ENCODE measurements around the gene C1QL4. TPM values are rescaled to one million over a fixed set of nuclear protein-coding genes. Genes with fewer than 3 reads are reported as not detected.

Gene C1QL4
- total and polyA plus RNA-seq, 2 donors = 0.05 to 0.21 TPM

- no peak overlapping the region for H3K27ac ChIP-seq (ENCODE audit: low read depth in 1 of 2, low read length in 1 of 2)
- peaks cover 95 to 100% of the 10 kb centered on the region in 2 donors for H3K27me3 ChIP-seq (ENCODE audit: control insufficient read depth in 2 of 2, insufficient read depth in 1 of 2, low read length in 1 of 2)
- peaks cover 16 to 51% of the 10 kb centered on the region in 2 donors for H3K4me1 ChIP-seq (ENCODE audit: control insufficient read depth in 2 of 2, insufficient read depth in 2 of 2, low read length in 2 of 2)
- DNase-seq (ENCODE audit: low read depth in 6 of 9, low spot score in 9 of 9) = peak in 1 of 9 donors; percentile 31
- H3K36me3 ChIP-seq (ENCODE audit: control insufficient read depth in 2 of 2, insufficient read depth in 2 of 2, low read length in 1 of 2) = no peaks in the 10 kb centered on the region
- 5% methylated on average over 33 of the region's 33 CpGs for WGBS
- H3K9me3 ChIP-seq (ENCODE audit: control insufficient read depth in 2 of 2, insufficient read depth in 1 of 2, low read length in 1 of 2) = peaks cover 1 to 9% of the 10 kb centered on the region in 2 donors
- no peak overlapping the region for H3K4me3 ChIP-seq (ENCODE audit: low read length in 2 of 2)
These were observed 6.1 kb upstream of the C1QL4 start for GRCh38 chr12:49342914-49343731.

GRCh38 chr12:49342066-49342913 is 5.3 kb upstream of the C1QL4 start:
- WGBS = 2% methylated on average over 58 of the region's 58 CpGs
- Histone ChIP-seq H3K4me1 (ENCODE audit: control insufficient read depth in 2 of 2, insufficient read depth in 2 of 2, low read length in 2 of 2) (peaks cover 13 to 51% of the 10 kb centered on the region in 2 donors), H3K27ac (ENCODE audit: low read depth in 1 of 2, low read length in 1 of 2) (no peak overlapping the region), H3K27me3 (ENCODE audit: control insufficient read depth in 2 of 2, insufficient read depth in 1 of 2, low read length in 1 of 2) (peaks cover 95 to 100% of the 10 kb centered on the region in 2 donors), H3K36me3 (ENCODE audit: control insufficient read depth in 2 of 2, insufficient read depth in 2 of 2, low read length in 1 of 2) (no peaks in the 10 kb centered on the region), H3K4me3 (ENCODE audit: low read length in 2 of 2) (peak overlapping the region in 1 of 2 donors; percentile 4), H3K9me3 (ENCODE audit: control insufficient read depth in 2 of 2, insufficient read depth in 1 of 2, low read length in 1 of 2) (peaks cover 1 to 9% of the 10 kb centered on the region in 2 donors)
- DNase-seq (ENCODE audit: low read depth in 6 of 9, low spot score in 9 of 9) = peak in 6 of 9 donors; percentile 34 to 81 (median 52)

GRCh38 chr12:49341777-49342065 is 4.7 kb upstream of the C1QL4 start:
- 21% methylated on average over 21 of the region's 21 CpGs for WGBS
- Histone ChIP-seq H3K27me3 (ENCODE audit: control insufficient read depth in 2 of 2, insufficient read depth in 1 of 2, low read length in 1 of 2) (peaks cover 94 to 100% of the 10 kb centered on the region in 2 donors), H3K4me3 (ENCODE audit: low read length in 2 of 2) (no peak overlapping the region), H3K9me3 (ENCODE audit: control insufficient read depth in 2 of 2, insufficient read depth in 1 of 2, low read length in 1 of 2) (peaks cover 1 to 14% of the 10 kb centered on the region in 2 donors), H3K27ac (ENCODE audit: low read depth in 1 of 2, low read length in 1 of 2) (no peak overlapping the region), H3K4me1 (ENCODE audit: control insufficient read depth in 2 of 2, insufficient read depth in 2 of 2, low read length in 2 of 2) (peaks cover 9 to 51% of the 10 kb centered on the region in 2 donors), H3K36me3 (ENCODE audit: control insufficient read depth in 2 of 2, insufficient read depth in 2 of 2, low read length in 1 of 2) (no peaks in the 10 kb centered on the region)
- DNase-seq (ENCODE audit: low read depth in 6 of 9, low spot score in 9 of 9) = no peak

GRCh38 chr12:49340971-49341776 is 4.2 kb upstream of the C1QL4 start:
- Histone ChIP-seq H3K27ac (ENCODE audit: low read depth in 1 of 2, low read length in 1 of 2) (no peak overlapping the region), H3K4me1 (ENCODE audit: control insufficient read depth in 2 of 2, insufficient read depth in 2 of 2, low read length in 2 of 2) (peaks cover 8 to 51% of the 10 kb centered on the region in 2 donors), H3K9me3 (ENCODE audit: control insufficient read depth in 2 of 2, insufficient read depth in 1 of 2, low read length in 1 of 2) (peaks cover 1 to 14% of the 10 kb centered on the region in 2 donors), H3K4me3 (ENCODE audit: low read length in 2 of 2) (no peak overlapping the region), H3K36me3 (ENCODE audit: control insufficient read depth in 2 of 2, insufficient read depth in 2 of 2, low read length in 1 of 2) (no peaks in the 10 kb centered on the region), H3K27me3 (ENCODE audit: control insufficient read depth in 2 of 2, insufficient read depth in 1 of 2, low read length in 1 of 2) (peaks cover 94 to 100% of the 10 kb centered on the region in 2 donors)
- no peak for DNase-seq (ENCODE audit: low read depth in 6 of 9, low spot score in 9 of 9)
- 43% methylated on average over 14 of the region's 14 CpGs for WGBS

- H3K4me1 ChIP-seq (ENCODE audit: control insufficient read depth in 2 of 2, insufficient read depth in 2 of 2, low read length in 2 of 2) = peaks cover 3 to 42% of the 10 kb centered on the region in 2 donors
- H3K4me3 ChIP-seq (ENCODE audit: low read length in 2 of 2) = no peak overlapping the region
- no peak overlapping the region for H3K27ac ChIP-seq (ENCODE audit: low read depth in 1 of 2, low read length in 1 of 2)
- no peaks in the 10 kb centered on the region for H3K36me3 ChIP-seq (ENCODE audit: control insufficient read depth in 2 of 2, insufficient read depth in 2 of 2, low read length in 1 of 2)
- no peak for DNase-seq (ENCODE audit: low read depth in 6 of 9, low spot score in 9 of 9)
- H3K9me3 ChIP-seq (ENCODE audit: control insufficient read depth in 2 of 2, insufficient read depth in 1 of 2, low read length in 1 of 2) = peaks cover 2 to 14% of the 10 kb centered on the region in 2 donors
- H3K27me3 ChIP-seq (ENCODE audit: control insufficient read depth in 2 of 2, insufficient read depth in 1 of 2, low read length in 1 of 2) = peaks cover 94 to 100% of the 10 kb centered on the region in 2 donors
- 60% methylated on average over 6 of the region's 6 CpGs for WGBS
These were observed 3.3 kb upstream of the C1QL4 start for GRCh38 chr12:49340095-49340870.

GRCh38 chr12:49339464-49339861 is 2.5 kb upstream of the C1QL4 start:
- Histone ChIP-seq H3K27ac (ENCODE audit: low read depth in 1 of 2, low read length in 1 of 2) (no peak overlapping the region), H3K9me3 (ENCODE audit: control insufficient read depth in 2 of 2, insufficient read depth in 1 of 2, low read length in 1 of 2) (peaks cover 2 to 14% of the 10 kb centered on the region in 2 donors), H3K27me3 (ENCODE audit: control insufficient read depth in 2 of 2, insufficient read depth in 1 of 2, low read length in 1 of 2) (peaks cover 95 to 100% of the 10 kb centered on the region in 2 donors), H3K4me1 (ENCODE audit: control insufficient read depth in 2 of 2, insufficient read depth in 2 of 2, low read length in 2 of 2) (peaks cover 3 to 38% of the 10 kb centered on the region in 2 donors), H3K4me3 (ENCODE audit: low read length in 2 of 2) (no peak overlapping the region), H3K36me3 (ENCODE audit: control insufficient read depth in 2 of 2, insufficient read depth in 2 of 2, low read length in 1 of 2) (no peaks in the 10 kb centered on the region)
- DNase-seq (ENCODE audit: low read depth in 6 of 9, low spot score in 9 of 9) = no peak
- WGBS = 73% methylated on average over 5 of the region's 5 CpGs

GRCh38 chr12:49338830-49339463 is 2.0 kb upstream of the C1QL4 start:
- H3K9me3 ChIP-seq (ENCODE audit: control insufficient read depth in 2 of 2, insufficient read depth in 1 of 2, low read length in 1 of 2) = peaks cover 2 to 17% of the 10 kb centered on the region in 2 donors
- DNase-seq (ENCODE audit: low read depth in 6 of 9, low spot score in 9 of 9) = no peak
- WGBS = 77% methylated on average over 6 of the region's 6 CpGs
- H3K27ac ChIP-seq (ENCODE audit: low read depth in 1 of 2, low read length in 1 of 2) = no peak overlapping the region
- peaks cover 95 to 100% of the 10 kb centered on the region in 2 donors for H3K27me3 ChIP-seq (ENCODE audit: control insufficient read depth in 2 of 2, insufficient read depth in 1 of 2, low read length in 1 of 2)
- peaks cover 3 to 37% of the 10 kb centered on the region in 2 donors for H3K4me1 ChIP-seq (ENCODE audit: control insufficient read depth in 2 of 2, insufficient read depth in 2 of 2, low read length in 2 of 2)
- H3K36me3 ChIP-seq (ENCODE audit: control insufficient read depth in 2 of 2, insufficient read depth in 2 of 2, low read length in 1 of 2) = no peaks in the 10 kb centered on the region
- H3K4me3 ChIP-seq (ENCODE audit: low read length in 2 of 2) = no peak overlapping the region

Data from thymus (tissue), 11 donors.